GDM1 (cell line): Measurements from ENCODE around the gene USP51.
"Not testable (repeated sequence)": the region's sequence is repeated elsewhere in the genome, so short reads cannot be mapped to it uniquely, and the experiment has no call there.

Experiments
- DNase-seq: peaks from one replicate; lab custom pipeline; 2025; lab: John Stamatoyannopoulos, UW

Gene USP51

GRCh38 chrX:55465108-55465507 lies 24.5 kb downstream of the USP51 start:
- not testable (repeated sequence) for DNase-seq

GRCh38 chrX:55464050-55464449 lies 25.6 kb downstream of the USP51 start:
- not testable (repeated sequence) for DNase-seq

- not testable (repeated sequence) for DNase-seq
Observed at GRCh38 chrX:55459926-55460325, 29.7 kb downstream of the USP51 start.

GRCh38 chrX:55459426-55459825 lies 30.2 kb downstream of the USP51 start:
- DNase-seq = not testable (repeated sequence)

- not testable (repeated sequence) for DNase-seq
Observed at GRCh38 chrX:55455708-55456107, 33.9 kb downstream of the USP51 start.

- no peak for DNase-seq
Observed at GRCh38 chrX:55452833-55453124, 36.9 kb downstream of the USP51 start.

- DNase-seq = peak; percentile 64
Observed at GRCh38 chrX:55451990-55452832, 37.4 kb downstream of the USP51 start, which contains the start of gene MAGEH1. Gene MAGEH1 (plus strand): TSS chrX:55452127. CDS start chrX:55452375, 248 bp downstream.

GRCh38 chrX:55451626-55451989 lies 38.0 kb downstream of the USP51 start:
- DNase-seq = no peak

GRCh38 chrX:55451141-55451540 lies 38.5 kb downstream of the USP51 start:
- DNase-seq = no peak

GRCh38 chrX:55450259-55450658 lies 39.4 kb downstream of the USP51 start:
- no peak for DNase-seq

- not testable (repeated sequence) for DNase-seq
Observed at GRCh38 chrX:55443468-55443867, 46.2 kb downstream of the USP51 start.
